OCI-LY3 (cell line): ENCODE data around the gene PIP4P1.

Source experiments
- EZH2phosphoT487 ChIP-seq: fragments of 200-600 bp; shearing (Covaris generic); IDR thresholded peaks from 2 replicates; pipeline ENCODE4 v1.6.1; 2018; ENCODE audit warnings: antibody characterized with exemption, mixed run types, low read depth
- TF ChIP-seq, protein P1 (sequence below): fragments of 200-600, 300-600 bp; sonication (generic); IDR thresholded peaks from 2 replicates; pipeline ENCODE4 v1.5.1; 2014; ENCODE audit warnings: antibody characterized with exemption, low read length, low read depth

GRCh38 chr14:20422886-20423285 is 38.3 kb downstream of the PIP4P1 start:
- TF ChIP-seq, protein P1, sequence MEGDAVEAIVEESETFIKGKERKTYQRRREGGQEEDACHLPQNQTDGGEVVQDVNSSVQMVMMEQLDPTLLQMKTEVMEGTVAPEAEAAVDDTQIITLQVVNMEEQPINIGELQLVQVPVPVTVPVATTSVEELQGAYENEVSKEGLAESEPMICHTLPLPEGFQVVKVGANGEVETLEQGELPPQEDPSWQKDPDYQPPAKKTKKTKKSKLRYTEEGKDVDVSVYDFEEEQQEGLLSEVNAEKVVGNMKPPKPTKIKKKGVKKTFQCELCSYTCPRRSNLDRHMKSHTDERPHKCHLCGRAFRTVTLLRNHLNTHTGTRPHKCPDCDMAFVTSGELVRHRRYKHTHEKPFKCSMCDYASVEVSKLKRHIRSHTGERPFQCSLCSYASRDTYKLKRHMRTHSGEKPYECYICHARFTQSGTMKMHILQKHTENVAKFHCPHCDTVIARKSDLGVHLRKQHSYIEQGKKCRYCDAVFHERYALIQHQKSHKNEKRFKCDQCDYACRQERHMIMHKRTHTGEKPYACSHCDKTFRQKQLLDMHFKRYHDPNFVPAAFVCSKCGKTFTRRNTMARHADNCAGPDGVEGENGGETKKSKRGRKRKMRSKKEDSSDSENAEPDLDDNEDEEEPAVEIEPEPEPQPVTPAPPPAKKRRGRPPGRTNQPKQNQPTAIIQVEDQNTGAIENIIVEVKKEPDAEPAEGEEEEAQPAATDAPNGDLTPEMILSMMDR: no peak
- TF ChIP-seq EZH2phosphoT487: no peak
